IMR-90 (cell line): ENCODE data around the gene SYNE1.
"Not testable (repeated sequence)": the region's sequence is repeated elsewhere in the genome, so short reads cannot be mapped to it uniquely, and the experiment has no call there.

Experiments
- BHLHE40 ChIP-seq: fragments of 150-350 bp; IDR thresholded peaks from 2 replicates; pipeline ENCODE4 v1.6.1; 2016; ENCODE audit warnings: mild to moderate bottlenecking, low read depth, low read length
- CEBPB ChIP-seq: IDR thresholded peaks from 2 replicates; pipeline ENCODE4 v1.6.1; 2012; ENCODE audit warnings: low read depth, low read length, improper control_type of control experiment
- CHD1 ChIP-seq: IDR thresholded peaks from 2 replicates; pipeline ENCODE4 v1.6.1; 2012; ENCODE audit warnings: low read depth, low read length, improper control_type of control experiment
- CTCF ChIP-seq: conservative IDR thresholded peaks from 2 replicates; pipeline ENCODE4 v1.5.1; 2012; ENCODE audit warnings: mild to moderate bottlenecking, low read depth, low read length, improper control_type of control experiment
- MXI1 ChIP-seq: IDR thresholded peaks from 2 replicates; pipeline ENCODE4 v1.6.1; 2012; ENCODE audit warnings: low read depth, mild to moderate bottlenecking, low read length, moderate library complexity, borderline replicate concordance
- NFE2L2 ChIP-seq: fragments of 150-350 bp; IDR thresholded peaks from 2 replicates; pipeline ENCODE4 v1.6.1; 2016; ENCODE audit warnings: low read depth, mild to moderate bottlenecking, low read length
- POLR2A ChIP-seq: IDR thresholded peaks from 2 replicates; pipeline ENCODE4 v1.6.1; 2012; ENCODE audit warnings: mild to moderate bottlenecking, low read depth, low read length
- RAD21 ChIP-seq: IDR thresholded peaks from 2 replicates; pipeline ENCODE4 v1.6.1; 2012; ENCODE audit warnings: low read length, improper control_type of control experiment
- RCOR1 ChIP-seq: IDR thresholded peaks from 2 replicates; pipeline ENCODE4 v1.6.1; 2012; ENCODE audit warnings: mild to moderate bottlenecking, low read length, improper control_type of control experiment; ENCODE audit not compliant: insufficient replicate concordance
- RFX5 ChIP-seq: IDR thresholded peaks from 2 replicates; pipeline ENCODE4 v1.8.0; 2012; ENCODE audit warnings: low read depth, mild to moderate bottlenecking, low read length, moderate library complexity
- USF2 ChIP-seq: fragments of 150-350 bp; IDR thresholded peaks from 2 replicates; pipeline ENCODE4 v1.6.1; 2017; ENCODE audit warnings: mild to moderate bottlenecking, antibody characterized with exemption, low read length, low read depth
- TF ChIP-seq, protein P1 (sequence below): fragments of 150-350 bp; IDR thresholded peaks from 2 replicates; pipeline ENCODE4 v1.6.1; 2016; ENCODE audit warnings: low read depth, mild to moderate bottlenecking, low read length, moderate library complexity, borderline replicate concordance

GRCh38 chr6:152495456-152495855 lies 141.7 kb downstream of the SYNE1 start:
- not testable (repeated sequence) for TF ChIP-seq CTCF, POLR2A, CEBPB, RAD21, BHLHE40, RFX5, MXI1, RCOR1, USF2, NFE2L2, CHD1
- TF ChIP-seq, protein P1, sequence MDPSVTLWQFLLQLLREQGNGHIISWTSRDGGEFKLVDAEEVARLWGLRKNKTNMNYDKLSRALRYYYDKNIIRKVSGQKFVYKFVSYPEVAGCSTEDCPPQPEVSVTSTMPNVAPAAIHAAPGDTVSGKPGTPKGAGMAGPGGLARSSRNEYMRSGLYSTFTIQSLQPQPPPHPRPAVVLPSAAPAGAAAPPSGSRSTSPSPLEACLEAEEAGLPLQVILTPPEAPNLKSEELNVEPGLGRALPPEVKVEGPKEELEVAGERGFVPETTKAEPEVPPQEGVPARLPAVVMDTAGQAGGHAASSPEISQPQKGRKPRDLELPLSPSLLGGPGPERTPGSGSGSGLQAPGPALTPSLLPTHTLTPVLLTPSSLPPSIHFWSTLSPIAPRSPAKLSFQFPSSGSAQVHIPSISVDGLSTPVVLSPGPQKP, result not testable (repeated sequence)
